ENCODE data around the gene CACNA1S. TPM values are rescaled to one million over a fixed set of nuclear protein-coding genes. Genes with fewer than 3 reads are reported as not detected.

CACNA1S gene
- total RNA-seq, result under 1 TPM in 2 of 7 donors, not detected in 5; 0.09 to 0.17 TPM
- polyA plus RNA-seq, result under 1 TPM in 1 of 3 donors, not detected in 2; 0.04 TPM
- long read RNA-seq, donor 1, result 0 reads
- long read RNA-seq, donor 2, result 0 reads

DNA sequence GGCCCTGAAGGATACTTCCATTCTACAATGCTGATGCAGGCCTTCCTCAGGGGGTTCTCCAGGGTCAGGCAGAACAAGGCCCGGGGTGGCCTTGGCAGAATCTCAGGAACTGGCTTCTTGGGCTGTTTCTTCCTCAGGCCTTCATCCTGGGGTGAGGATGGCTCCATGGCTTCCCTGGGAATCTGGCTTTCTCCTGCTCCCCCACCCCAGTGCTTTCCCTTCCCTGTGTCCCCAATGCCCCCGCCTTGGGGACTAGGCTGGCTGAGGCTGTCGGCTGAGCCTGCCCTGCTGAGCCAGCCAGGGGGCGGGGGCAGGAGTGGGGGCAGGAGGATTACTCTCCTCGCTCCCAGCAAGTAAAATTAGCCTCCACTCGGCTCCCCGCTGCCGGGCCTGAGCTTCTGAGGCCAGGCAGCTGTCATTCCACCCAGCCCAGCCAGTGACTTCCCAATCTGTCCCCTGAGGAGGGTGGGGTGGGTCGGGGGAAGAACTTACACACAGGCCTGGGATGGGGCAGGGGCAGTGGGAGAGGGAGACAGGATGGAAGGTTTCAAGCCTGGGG, at the start of gene CACNA1S:
Gene CACNA1S, minus strand, starts transcription at position 254 of the 559 bp plus-strand sequence. Its CDS starts 87 bp downstream, at position 167.
- WGBS, 5 donors, result 68 to 87% (median 84%) methylated on average over 7 to 9 of the region's 9 CpGs

DNA sequence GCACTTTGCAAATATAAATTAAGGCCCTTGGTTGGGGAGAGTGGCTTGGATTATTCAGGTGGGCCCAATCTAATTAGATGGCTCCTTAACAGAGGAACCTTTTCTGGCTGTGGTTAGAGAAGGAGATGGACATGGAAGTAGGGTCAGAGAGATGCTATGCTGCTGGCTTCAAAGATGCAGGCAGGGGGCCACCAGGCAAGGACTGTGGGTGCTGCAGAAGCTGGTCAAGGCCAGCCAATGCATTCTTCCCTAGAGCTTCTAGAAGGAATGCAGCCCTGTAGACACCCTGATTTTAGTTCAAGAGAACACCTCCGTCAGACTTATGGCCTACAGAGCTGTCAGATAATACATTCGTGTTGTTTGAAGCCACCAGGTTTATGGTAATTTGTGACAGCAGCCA, 45.7 kb upstream of the CACNA1S start:
- Histone ChIP-seq H3K36me3 (no peaks in the 10 kb centered on the region), H3K4me3 (no peak overlapping the region), H3K27me3 (replicated peaks in 1 of 7) (no peaks in the 10 kb centered on the region), H3K27ac (no peak overlapping the region), H3K4me1 (peaks cover 8 to 20% (median 14%) of the 10 kb centered on the region in 6 donors), H3K9me3 (no peaks in the 10 kb centered on the region)
- TF ChIP-seq, protein P1, sequence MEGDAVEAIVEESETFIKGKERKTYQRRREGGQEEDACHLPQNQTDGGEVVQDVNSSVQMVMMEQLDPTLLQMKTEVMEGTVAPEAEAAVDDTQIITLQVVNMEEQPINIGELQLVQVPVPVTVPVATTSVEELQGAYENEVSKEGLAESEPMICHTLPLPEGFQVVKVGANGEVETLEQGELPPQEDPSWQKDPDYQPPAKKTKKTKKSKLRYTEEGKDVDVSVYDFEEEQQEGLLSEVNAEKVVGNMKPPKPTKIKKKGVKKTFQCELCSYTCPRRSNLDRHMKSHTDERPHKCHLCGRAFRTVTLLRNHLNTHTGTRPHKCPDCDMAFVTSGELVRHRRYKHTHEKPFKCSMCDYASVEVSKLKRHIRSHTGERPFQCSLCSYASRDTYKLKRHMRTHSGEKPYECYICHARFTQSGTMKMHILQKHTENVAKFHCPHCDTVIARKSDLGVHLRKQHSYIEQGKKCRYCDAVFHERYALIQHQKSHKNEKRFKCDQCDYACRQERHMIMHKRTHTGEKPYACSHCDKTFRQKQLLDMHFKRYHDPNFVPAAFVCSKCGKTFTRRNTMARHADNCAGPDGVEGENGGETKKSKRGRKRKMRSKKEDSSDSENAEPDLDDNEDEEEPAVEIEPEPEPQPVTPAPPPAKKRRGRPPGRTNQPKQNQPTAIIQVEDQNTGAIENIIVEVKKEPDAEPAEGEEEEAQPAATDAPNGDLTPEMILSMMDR (IDR thresholded peaks at IDR 0.05 in 8 of 11, conservative IDR thresholded peaks at IDR 0.05 in 3 of 11), result no peak
- TF ChIP-seq POLR2AphosphoS5 (IDR thresholded peaks at IDR 0.05) (no peak), POLR2A (IDR thresholded peaks at IDR 0.05) (no peak)
- intact Hi-C loops (cut with DNase I; ENCODE audit: low total_unique reads), result no loop called here
- peak; percentile 18 for DNase-seq
- 83 to 93% (median 91%) methylated on average over 2 of the region's 2 CpGs for WGBS, 5 donors

More for the DNA sequence above, at the start of gene CACNA1S:
- intact Hi-C loops (cut with DNase I; ENCODE audit: low total_unique reads), result loop anchor here (5.0 kb wide), 1 partner anchor 140 kb away; no protein-coding TSS in a partner anchor
- peaks cover 5 to 21% (median 10%) of the 10 kb centered on the region in 6 donors for H3K4me1 ChIP-seq
- H3K9me3 ChIP-seq, result no peaks in the 10 kb centered on the region
- H3K36me3 ChIP-seq, result no peaks in the 10 kb centered on the region
- H3K27me3 ChIP-seq (replicated peaks in 1 of 7), result peaks cover 0 to 34% (median 12%) of the 10 kb centered on the region in 7 donors
- no peak within 1 kb of the TSS for H3K27ac ChIP-seq
- no peak for DNase-seq
- H3K4me3 ChIP-seq, result no peak within 1 kb of the TSS
- TF ChIP-seq POLR2A (IDR thresholded peaks at IDR 0.05) (no peak), POLR2AphosphoS5 (IDR thresholded peaks at IDR 0.05) (no peak)
- TF ChIP-seq, protein P1 (IDR thresholded peaks at IDR 0.05 in 8 of 11, conservative IDR thresholded peaks at IDR 0.05 in 3 of 11), result no peak

DNA sequence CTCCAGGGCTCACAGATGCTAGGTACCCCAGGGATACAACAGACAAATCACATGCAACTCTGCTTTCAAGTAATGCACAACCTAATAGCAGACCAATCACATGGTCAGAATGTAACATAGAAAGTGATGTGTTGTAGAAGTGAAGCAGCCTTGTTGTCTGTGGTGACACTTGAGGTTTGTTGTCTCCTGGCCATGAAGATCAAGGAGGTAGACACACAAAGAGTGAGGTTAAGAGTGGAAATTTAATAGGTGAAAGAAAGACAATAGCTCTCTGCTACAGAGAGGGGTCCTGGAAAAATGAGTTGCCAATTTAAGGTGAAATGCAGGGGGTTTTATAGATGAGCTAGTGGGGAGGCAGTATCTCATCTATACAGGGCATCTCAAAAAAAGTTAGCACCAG, 44.6 kb upstream of the CACNA1S start:
- no peak overlapping the region for H3K4me3 ChIP-seq
- peaks cover 9 to 30% (median 15%) of the 10 kb centered on the region in 6 donors for H3K4me1 ChIP-seq
- no peaks in the 10 kb centered on the region for H3K9me3 ChIP-seq
- TF ChIP-seq, protein P1 (IDR thresholded peaks at IDR 0.05 in 8 of 11, conservative IDR thresholded peaks at IDR 0.05 in 3 of 11), result no peak
- TF ChIP-seq POLR2A (IDR thresholded peaks at IDR 0.05), result no peak
- no peak for TF ChIP-seq POLR2AphosphoS5 (IDR thresholded peaks at IDR 0.05)
- H3K27me3 ChIP-seq (replicated peaks in 1 of 7), result no peaks in the 10 kb centered on the region
- no peak overlapping the region for H3K27ac ChIP-seq
- no peak for DNase-seq
- intact Hi-C loops (cut with DNase I; ENCODE audit: low total_unique reads), result no loop called here
- peaks cover 0 to 1% (median 0%) of the 10 kb centered on the region in 6 donors for H3K36me3 ChIP-seq

DNA sequence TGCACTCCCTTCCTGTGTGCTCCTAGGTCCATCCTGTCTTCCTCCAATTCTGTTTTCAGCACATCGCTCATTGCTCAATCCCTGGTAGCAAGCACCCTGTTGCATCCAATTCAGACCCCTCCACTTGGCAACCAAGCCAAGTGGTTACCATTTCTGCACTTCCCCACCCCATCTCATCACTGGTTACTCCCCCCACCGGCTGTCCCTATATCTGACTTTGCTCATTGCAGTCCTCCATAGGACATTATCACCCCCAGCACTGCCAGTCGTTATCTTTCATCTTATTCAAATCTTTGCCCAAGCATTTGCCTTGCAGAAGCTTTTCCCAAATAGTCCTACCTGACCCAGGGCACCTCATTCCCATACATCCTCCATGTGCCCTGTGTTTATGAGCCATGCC, 44.1 kb upstream of the CACNA1S start:
- H3K27ac ChIP-seq, result no peak overlapping the region
- H3K9me3 ChIP-seq, result no peaks in the 10 kb centered on the region
- intact Hi-C loops (cut with DNase I; ENCODE audit: low total_unique reads), result no loop called here
- H3K36me3 ChIP-seq, result peaks cover 0 to 6% (median 2%) of the 10 kb centered on the region in 6 donors
- H3K4me1 ChIP-seq, result peaks cover 9 to 32% (median 15%) of the 10 kb centered on the region in 6 donors
- no peak for DNase-seq
- WGBS, 5 donors, result 83 to 93% (median 86%) methylated on average over 3 of the region's 3 CpGs
- TF ChIP-seq POLR2A (IDR thresholded peaks at IDR 0.05) (no peak), POLR2AphosphoS5 (IDR thresholded peaks at IDR 0.05) (no peak)
- TF ChIP-seq, protein P1 (IDR thresholded peaks at IDR 0.05 in 8 of 11, conservative IDR thresholded peaks at IDR 0.05 in 3 of 11), result no peak
- no peak overlapping the region for H3K4me3 ChIP-seq
- H3K27me3 ChIP-seq (replicated peaks in 1 of 7), result no peaks in the 10 kb centered on the region
